GM18508 (cell line): ENCODE data around the gene STEAP3.

Experiments
- ATAC-seq: cut with Tn5 transposase; IDR thresholded peaks from one replicate; pipeline ENCODE4 v1.9.1; 2021; ENCODE audit warnings: moderate number of reproducible peaks; ENCODE audit not compliant: insufficient read depth, unreplicated experiment

STEAP3 gene

DNA sequence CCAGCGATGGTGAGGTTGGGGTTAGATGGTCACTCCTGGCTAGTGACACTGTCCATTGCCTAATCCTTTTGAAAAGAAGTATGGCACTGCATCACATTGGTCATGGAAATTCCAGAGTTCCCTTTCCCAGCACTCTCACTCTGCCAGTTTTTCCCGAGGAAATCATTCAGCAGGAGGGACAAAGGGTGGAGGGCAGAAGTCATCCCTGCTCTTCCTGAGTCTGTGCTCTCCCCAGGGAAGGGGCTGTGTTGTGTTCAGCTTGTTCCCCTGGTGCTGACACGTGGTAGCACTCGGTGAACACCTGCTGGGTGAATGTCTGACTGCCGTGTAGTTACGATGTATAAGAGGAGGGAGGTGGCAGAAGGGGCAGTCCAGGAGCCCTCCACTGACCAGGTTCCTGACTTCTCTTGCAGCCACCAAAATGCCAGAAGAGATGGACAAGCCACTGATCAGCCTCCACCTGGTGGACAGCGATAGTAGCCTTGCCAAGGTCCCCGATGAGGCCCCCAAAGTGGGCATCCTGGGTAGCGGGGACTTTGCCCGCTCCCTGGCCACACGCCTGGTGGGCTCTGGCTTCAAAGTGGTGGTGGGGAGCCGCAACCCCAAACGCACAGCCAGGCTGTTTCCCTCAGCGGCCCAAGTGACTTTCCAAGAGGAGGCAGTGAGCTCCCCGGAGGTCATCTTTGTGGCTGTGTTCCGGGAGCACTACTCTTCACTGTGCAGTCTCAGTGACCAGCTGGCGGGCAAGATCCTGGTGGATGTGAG lies 21.6 kb downstream of the STEAP3 start:
- ATAC-seq, result no peak

DNA sequence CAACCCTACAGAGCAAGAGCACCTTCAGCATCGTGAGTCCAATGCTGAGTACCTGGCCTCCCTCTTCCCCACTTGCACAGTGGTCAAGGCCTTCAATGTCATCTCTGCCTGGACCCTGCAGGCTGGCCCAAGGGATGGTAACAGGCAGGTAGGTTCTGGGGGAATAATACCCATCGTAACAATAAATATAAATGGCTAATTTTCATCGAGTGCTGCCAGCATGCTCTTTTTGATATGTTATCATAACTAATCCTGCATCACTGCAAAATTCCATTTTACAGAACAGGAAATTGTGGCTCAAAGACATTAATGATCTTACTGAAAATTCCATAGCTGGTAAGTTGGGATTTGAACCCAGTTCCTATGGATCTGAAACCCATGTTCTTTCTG lies 22.2 kb downstream of the STEAP3 start:
- ATAC-seq, result no peak

DNA sequence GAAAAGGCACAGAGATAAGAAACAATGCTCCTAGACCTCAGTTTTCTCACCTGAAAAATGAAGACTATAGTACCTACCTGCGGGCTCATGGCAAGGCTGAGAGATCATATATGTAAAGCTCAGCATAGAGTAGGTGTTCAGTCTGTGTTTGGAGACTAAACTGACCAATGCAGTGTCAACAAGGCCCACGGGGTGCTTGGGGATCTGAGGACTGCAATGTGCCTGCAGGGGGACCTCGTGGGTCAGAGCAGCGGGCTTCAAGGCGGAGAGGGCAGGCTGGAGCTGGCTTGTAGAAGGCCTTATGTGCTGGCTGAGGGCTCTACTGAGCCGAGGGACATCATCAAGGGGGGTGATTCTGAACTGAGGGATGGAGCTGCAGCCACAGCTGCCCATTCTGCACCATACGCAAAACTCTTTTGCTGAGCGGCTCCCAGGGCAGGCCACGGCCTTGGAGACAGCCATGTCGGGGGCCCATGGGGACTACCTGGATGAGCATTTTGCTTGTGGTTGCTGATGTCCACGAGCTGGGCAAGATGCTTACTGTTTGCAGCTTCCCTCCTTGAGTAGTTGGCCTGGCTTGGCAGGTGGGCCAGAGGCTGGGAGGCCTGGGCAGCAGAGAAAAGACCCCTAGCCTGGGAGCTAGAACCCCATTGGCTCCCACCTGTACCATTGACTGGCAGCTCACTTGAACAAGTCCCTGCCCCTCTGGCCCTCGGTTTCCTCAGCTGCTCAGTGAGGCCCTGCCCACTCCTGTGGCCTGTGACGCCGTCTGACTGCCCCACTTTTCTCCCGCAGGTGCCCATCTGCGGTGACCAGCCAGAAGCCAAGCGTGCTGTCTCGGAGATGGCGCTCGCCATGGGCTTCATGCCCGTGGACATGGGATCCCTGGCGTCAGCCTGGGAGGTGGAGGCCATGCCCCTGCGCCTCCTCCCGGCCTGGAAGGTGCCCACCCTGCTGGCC lies 23.5 kb downstream of the STEAP3 start:
- ATAC-seq, result no peak

DNA sequence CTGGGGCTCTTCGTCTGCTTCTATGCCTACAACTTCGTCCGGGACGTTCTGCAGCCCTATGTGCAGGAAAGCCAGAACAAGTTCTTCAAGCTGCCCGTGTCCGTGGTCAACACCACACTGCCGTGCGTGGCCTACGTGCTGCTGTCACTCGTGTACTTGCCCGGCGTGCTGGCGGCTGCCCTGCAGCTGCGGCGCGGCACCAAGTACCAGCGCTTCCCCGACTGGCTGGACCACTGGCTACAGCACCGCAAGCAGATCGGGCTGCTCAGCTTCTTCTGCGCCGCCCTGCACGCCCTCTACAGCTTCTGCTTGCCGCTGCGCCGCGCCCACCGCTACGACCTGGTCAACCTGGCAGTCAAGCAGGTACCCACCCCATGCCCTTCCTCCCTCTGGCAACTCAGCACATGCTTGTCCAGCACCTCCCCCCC lies 24.2 kb downstream of the STEAP3 start:
- no peak for ATAC-seq

DNA sequence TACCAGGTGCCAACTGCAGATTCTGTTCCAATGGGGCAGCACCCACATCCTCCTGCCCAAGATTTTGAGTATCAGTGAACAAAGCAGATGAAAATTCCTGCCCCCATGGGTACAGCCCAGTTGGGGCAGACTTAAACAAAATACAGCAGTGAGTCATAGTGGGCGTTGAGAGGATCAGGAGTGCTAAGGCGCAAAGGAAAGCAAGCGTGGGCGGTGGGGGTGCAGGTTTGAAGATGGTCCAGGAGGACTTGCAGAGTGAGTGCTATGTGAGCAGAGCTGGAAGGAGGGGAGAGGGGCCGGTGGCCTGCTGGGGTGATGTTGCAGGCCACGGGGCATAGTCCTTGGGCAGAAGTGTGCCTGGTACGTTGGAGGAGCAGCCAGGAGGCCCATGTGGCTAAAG lies 24.7 kb downstream of the STEAP3 start:
- no peak for ATAC-seq

DNA sequence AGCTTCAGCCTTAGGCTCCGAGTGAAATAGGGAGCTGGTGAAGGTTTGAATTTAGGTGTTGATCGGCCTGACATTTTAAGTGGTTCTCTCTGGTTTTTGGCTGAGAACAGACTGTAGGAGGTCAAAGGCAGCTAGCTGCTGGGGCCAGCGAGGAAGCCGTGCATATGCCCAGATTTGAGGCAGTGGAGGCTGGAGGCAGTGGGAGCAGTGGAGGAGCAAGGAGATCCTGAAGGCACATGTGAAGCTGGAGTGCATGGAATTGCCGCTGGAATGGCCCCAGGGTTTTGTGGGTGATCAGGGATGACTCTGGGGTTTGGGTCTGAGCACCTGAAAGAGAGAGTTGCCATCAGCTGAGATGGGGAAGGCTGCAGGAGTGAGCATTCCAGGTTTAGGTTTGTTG lies 25.1 kb downstream of the STEAP3 start:
- ATAC-seq, result no peak

DNA sequence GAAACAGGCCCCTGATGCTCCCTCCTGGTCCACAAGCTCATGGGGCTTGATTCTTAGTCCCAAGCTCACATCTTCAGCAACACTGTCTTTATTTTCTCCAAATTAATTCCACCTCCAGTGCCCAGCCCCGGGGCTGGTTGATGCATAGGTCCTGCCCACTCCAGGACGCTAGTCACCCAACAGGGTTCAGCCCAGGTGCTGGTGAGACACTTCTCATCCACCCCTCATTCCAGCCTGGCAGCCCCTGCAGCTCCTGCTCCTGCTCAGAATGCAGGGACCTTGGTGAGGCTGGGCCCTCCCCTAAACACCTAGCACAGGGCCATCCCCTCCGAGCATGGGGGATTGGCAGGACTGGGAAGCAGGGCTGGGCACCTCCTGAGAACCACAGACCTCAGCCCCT lies 25.7 kb downstream of the STEAP3 start:
- ATAC-seq, result no peak

DNA sequence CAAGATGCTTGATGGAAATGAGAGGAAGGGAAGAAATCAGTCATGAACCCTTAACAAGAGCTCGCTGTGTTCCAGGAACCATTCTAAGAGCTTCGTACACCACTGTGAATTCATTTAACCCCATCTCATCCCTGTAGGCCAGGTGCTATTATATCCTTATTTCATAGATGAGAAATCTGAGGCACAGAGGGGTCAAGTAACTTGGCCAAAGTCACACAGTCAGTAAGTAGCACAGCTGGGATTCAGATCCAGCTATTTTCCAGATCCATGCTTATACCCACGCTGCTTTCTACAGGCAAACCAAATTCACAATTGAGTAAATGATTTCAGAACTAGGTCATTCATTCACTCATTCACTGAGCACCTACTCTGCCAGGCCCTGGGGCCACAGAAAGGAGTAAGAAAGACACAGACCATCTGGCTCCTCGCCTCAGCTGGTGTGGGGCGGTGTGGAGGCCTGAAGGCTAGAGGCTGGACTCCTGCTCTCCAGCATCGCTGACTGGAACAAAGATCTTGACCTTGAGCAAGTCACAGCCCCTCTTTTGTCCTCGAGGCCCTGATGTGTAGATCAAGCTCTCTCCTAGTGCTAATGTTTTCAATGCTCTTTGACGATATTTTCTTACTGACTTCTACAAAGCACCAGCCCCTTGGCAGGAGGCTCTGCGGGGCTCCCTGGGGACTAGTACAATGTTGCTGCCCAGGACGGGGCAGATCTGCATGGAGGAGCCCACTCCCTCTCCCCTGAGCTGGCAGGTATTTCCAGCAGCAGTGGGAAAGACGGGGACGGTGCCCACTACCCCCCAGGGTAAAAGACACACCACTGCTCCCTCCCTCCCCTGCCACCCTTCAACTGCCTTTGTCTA lies 26.5 kb downstream of the STEAP3 start:
- no peak for ATAC-seq

DNA sequence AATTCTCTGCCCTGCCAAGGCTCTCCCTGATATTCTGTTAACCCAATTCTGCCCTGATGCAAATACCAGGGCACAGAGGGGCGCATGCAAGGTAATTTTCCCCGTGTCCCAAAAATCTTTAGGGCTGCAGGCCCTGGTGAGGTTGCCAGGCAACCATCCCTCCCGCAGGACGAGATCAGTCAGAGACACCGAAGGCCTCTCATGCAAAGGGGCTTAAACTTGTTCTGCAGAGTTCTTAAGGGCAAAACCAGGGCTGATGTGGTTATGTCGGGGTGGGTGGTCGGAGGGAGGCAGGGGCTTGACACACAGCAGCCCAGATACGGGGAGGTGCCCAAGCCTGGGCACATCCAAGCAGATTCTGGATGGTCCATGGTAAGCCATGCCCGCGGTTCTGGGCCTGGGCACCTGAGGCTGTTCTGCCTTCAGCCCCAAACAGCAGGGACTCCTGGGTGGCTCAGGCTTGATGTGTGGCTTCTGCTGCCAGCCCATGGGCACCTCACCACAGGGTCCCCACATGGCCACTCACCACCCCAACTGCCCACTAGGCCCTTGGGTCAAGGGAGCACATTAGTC lies 27.2 kb downstream of the STEAP3 start:
- ATAC-seq, result no peak

DNA sequence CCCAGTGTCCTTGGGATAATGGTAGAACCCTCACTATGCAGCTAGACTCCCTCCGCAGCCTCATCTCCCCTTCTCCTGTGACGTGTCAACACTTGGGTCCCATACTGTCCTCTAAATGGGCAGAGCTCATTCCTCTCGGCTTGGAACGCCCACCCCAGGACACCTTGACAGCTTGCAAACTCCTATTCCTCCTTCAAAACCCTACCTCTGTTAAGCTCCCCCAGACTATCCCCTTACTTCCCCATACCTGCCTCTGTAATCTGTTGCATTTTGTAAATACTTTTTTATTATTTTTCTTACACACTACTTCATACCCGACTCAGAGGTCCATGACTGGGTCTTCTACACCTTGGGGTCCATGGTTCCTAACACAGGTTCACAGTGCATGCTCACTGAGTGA lies 28.0 kb downstream of the STEAP3 start:
- ATAC-seq, result no peak

DNA sequence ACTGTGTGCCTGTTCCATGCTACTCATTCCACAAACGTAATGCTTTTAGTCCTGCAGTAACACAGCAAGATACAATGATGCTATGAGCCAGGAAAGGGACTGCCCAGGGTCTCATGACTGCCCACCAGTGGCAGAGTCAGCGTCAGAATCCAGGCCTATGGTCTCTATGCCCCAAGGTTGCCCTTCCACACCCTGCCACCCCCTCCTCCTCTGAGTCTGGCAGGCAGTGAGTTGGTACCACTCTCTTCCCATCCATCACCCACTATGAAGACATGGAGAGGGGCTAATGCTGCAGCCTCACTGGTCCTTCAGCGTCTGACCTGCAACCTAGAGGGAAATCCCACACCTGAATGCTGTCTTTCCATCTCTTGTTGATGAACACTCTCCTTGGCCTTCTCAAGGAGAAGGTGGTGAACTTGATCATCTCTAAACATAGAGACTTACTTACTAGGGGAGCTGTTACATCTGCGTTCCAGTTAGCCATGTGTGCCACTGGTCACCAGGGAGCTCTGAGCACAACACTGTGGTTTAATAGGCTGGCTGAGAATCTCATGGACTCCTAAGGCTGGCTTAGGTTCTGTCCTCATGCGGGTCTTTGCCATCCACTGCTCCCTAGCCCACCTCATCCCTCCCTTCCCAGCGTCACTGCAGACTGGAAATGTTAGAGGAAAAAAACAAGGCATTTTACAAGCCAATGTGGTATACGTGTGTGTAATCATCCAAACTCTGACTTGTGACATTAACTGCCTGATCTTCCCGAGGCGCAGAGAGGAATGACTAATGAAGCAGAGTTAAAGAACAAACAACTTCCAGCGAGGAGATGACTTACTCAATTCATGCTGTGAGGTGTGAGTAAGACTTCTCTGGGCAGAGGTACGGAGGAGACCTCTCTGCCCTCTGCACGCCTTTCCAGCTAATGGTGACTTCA lies 28.8 kb downstream of the STEAP3 start:
- no peak for ATAC-seq

DNA sequence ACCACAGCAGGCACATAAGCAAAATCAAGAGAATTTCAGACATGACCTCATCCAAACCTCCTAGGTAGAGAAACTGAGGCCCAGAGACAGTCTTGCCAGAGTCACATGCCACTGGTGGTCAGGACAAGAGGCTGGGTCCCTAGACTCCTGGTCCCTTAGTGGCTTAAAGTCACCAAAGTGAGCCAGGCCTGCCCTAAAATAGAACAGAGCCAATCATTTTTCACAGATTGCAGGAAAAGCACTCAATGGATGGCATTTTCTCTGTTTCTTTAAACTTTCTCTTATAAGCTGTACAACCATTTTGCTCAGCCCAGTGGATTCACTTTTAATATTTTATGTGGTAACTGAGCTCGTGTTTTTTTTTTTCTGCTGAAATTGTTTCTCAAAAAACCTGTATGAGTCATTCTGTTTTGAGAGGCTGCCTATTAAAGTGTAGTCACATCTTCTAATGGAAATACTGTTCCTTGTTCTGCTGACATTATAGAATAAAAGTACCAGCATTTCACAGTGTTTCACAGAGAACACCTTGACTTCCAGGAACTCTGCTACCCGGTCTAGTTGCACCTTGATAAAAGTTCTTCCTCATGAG lies 29.6 kb downstream of the STEAP3 start:
- ATAC-seq, result no peak

DNA sequence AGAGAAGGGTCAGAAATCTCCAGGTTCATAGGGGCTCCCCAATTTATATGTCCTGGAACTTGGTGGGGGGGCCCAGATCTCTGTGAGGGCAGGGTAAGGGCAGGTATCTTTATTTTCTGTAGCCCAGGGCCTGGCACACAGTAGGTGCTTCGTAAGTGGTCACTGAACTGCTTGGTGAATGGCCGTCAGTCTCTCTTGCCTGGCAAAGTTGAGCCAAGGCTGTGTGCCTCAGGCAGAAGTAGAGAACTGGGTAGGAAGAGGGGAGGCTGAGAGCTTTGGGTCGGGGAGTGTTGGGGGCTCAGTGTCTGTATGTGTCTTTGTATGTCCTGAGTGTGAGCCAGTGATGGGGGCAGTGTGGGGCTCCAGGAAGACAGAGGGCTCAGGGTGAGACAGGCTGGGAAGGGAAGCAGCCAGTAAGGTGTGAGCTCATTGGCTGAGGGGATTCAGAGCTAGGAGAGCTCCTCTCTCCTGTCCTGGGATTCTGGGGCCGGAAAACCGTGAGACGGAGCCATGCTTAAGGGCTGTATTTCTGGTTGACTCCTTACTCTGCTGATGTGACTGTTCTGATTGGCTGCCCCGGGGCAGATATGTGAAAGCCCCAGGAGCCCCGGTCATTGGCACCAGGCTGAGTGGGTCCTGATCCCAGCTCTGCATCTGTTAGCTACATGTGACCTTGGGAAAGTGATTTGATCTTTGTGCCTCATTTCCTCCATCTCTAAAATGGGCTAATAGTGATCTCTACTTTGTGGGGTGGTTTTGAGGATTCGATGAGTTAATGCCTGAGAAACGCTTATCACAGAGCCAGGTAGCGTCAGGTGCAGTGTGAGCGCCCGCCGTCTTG lies 30.3 kb downstream of the STEAP3 start:
- ATAC-seq, result no peak

DNA sequence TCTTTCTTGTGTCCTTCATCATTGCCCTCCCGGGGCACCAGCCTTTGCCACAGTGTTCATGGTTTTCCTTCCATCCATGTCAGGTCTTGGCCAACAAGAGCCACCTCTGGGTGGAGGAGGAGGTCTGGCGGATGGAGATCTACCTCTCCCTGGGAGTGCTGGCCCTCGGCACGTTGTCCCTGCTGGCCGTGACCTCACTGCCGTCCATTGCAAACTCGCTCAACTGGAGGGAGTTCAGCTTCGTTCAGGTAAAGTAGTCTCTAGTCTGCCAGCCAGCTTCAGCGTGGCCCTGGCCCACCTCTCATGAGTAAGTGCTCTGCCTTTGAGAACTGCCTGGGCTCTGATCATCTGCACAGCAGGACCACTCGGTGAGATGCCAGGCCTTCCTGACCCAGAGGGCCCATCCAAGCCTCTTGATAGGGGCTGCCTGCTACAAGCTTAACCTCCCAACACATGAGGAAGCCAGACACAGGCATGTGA lies 31.0 kb downstream of the STEAP3 start:
- no peak for ATAC-seq

DNA sequence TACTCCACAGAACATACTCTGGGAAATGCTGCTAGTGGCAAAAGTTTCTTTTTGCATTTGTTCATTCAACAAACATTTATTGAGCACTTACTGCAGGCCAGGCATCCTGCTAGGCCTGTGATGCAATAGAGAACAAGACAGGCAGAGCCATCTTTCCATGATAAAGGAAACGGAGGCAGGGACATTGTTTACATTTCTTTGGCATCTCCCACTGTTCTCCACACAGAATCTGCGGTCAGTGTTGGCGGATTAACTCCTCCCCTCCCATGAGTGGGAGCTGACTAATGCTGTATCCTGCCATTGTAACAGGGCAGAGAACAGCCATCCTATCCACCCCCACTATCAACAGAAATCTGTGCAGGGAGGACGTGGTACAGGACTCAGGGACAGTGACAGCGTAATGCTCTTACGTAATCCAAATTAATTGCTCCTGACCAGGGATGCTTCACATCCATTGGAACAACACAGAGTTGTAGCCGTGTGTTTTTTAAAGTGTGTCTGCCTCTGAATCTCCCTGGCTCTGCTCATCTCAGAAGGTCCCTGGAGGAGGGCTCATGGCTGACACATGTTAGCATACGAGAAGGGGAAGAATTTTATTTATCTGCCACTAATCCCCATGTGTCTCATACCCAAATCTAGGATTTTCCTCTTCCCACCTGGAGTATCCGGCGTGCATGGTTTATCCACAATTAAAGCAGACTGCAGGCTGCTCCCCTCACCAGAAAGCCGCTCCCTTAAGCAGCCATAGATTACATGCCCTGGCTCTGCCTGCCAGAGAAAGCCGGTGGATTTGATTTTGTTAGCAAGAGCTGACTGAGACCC lies 32.3 kb downstream of the STEAP3 start:
- no peak for ATAC-seq

DNA sequence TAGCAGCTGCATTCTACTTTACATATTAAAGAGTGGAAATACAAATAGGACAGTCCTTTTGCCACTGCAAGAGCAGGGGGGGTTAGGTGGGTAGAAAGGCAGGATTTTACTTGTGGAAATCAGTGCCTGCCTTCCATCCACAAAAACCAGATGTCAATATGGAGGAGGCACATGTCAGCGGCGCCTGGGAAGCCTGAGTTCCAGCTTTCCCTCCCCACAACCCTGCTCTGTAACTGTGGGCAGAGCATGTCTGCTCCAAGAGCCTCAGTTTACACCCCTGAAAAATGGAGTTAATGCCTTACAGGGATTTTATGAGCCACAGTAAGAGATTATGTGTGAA lies 32.9 kb downstream of the STEAP3 start:
- ATAC-seq, result no peak

DNA sequence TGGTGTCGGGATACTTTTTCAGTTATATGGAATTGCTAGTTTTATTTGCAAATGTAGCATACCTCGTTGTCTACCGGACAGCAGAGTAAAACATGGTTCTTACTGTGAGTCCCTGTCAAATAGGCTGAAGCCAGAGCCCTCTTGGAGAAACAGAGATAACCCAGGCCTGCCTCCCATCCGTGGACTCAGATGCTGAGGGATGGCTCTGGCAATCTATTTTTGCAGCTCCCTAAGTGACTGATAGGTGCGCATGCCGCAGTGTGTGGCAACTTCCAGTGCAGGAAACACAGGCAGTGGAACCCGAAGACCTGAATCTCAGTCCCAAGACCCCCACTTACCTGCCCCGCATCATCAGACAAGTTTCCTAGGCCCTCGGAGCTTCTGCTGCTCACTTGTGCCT lies 33.6 kb downstream of the STEAP3 start:
- ATAC-seq, result no peak
